T-cell (primary cell): ENCODE measurements around the gene KAZN. TPM values are rescaled to one million over a fixed set of nuclear protein-coding genes. Genes with fewer than 3 reads are reported as not detected.
A peak's percentile ranks its signal among the peaks of the same experiment; 100 is the strongest.

Experiments
- ATAC-seq, 4 experiments: fragments of 200-7000 bp in 3 of 4; fragments of 150-1000 bp in 1 of 4; cut with Tn5 transposase; replicated peaks in 1 of 4; 1 replicate in 3 of 4; 2 replicates in 1 of 4; pipeline ENCODE4 v1.10.0; 2021; ENCODE audit warnings: moderate library complexity in 3 of 4, mild to moderate bottlenecking in 2 of 4, moderate number of reproducible peaks in 1 of 4
- CTCF ChIA-PET, 2 donors: fragments of 300-600 bp; sonication (Branson Sonifier 250); formaldehyde crosslinking; loops; one replicate each; lab custom pipeline; 2022; ENCODE audit warnings: antibody characterized with exemption in 2 of 2; lab: Charles Lee
- POLR2A ChIA-PET, 2 donors: fragments of 300-600 bp; sonication (Branson Sonifier 250); formaldehyde crosslinking; loops; one replicate each; lab custom pipeline; 2022; ENCODE audit warnings: antibody characterized with exemption in 2 of 2; lab: Charles Lee
- DNase-seq, 35 experiments: peaks; one replicate each; pipeline versions ENCODE4 v3.0.0 to v3.0.0-alpha.2; 2013 to 2023
- H3K27ac ChIP-seq: one replicate; pipeline ENCODE4 v1.5.1; 2013; ENCODE audit warnings: low read length
- H3K27me3 ChIP-seq, 2 experiments: replicated peaks in 1 of 2; 1 replicate in 1 of 2; 2 replicates in 1 of 2; pipeline versions ENCODE4 v1.6.1 to v1.7.0; 2013; ENCODE audit warnings: low read length in 1 of 2, mixed read lengths in 1 of 2; ENCODE audit not compliant: control insufficient read depth in 2 of 2, insufficient read depth in 2 of 2; ENCODE audit errors: extremely low read depth in 1 of 2
- H3K36me3 ChIP-seq, 2 donors: 1 replicate in 1 of 2; 2 replicates in 1 of 2; pipeline versions ENCODE4 v1.6.1 to v1.7.0; 2013; ENCODE audit warnings: low read length in 1 of 2; ENCODE audit not compliant: control insufficient read depth in 2 of 2, insufficient read depth in 1 of 2; ENCODE audit errors: extremely low read depth in 1 of 2
- H3K4me1 ChIP-seq, 2 experiments: 1 replicate in 1 of 2; 2 replicates in 1 of 2; pipeline versions ENCODE4 v1.6.1 to v1.7.0; 2013; ENCODE audit warnings: low read length in 2 of 2, mixed read lengths in 1 of 2; ENCODE audit not compliant: insufficient read depth in 2 of 2, control insufficient read depth in 1 of 2; ENCODE audit errors: extremely low read depth in 1 of 2
- H3K4me3 ChIP-seq, 2 donors: 1 replicate in 1 of 2; 2 replicates in 1 of 2; pipeline versions ENCODE4 v1.5.1 to v1.7.0; 2013; ENCODE audit warnings: mild to moderate bottlenecking in 2 of 2, low read length in 1 of 2, moderate library complexity in 1 of 2; ENCODE audit not compliant: control insufficient read depth in 1 of 2; ENCODE audit errors: extremely low read depth in 1 of 2
- H3K9me3 ChIP-seq: 2 replicates; pipeline ENCODE4 v1.7.0; 2013
- H3K27ac Mint-ChIP-seq, 2 donors: one replicate each; pipeline ENCODE4 v1.8.0; 2020 to 2021; ENCODE audit warnings: mild to moderate bottlenecking in 2 of 2, mixed read lengths in 2 of 2
- H3K27me3 Mint-ChIP-seq, 2 donors: one replicate each; pipeline ENCODE4 v1.8.0; 2021 to 2022; ENCODE audit warnings: mixed read lengths in 2 of 2
- H3K36me3 Mint-ChIP-seq: one replicate; pipeline ENCODE4 v1.8.0; 2021; ENCODE audit warnings: mixed read lengths
- H3K4me1 Mint-ChIP-seq, 3 donors: one replicate each; pipeline ENCODE4 v1.8.0; 2020 to 2022; ENCODE audit warnings: mixed read lengths in 3 of 3, mild to moderate bottlenecking in 1 of 3
- H3K4me3 Mint-ChIP-seq, 3 donors: one replicate each; pipeline ENCODE4 v1.8.0; 2020 to 2022; ENCODE audit warnings: mild to moderate bottlenecking in 3 of 3, mixed read lengths in 3 of 3, moderate library complexity in 3 of 3
- H3K9me3 Mint-ChIP-seq, 3 donors: one replicate each; pipeline ENCODE4 v1.8.0; 2020 to 2022; ENCODE audit warnings: mixed read lengths in 3 of 3
- WGBS: methylation state at CpG from one replicate; pipeline ENCODE4 v1.1.5; 2013; ENCODE audit warnings: missing lambda C conversion rate; ENCODE audit not compliant: insufficient coverage; 5-methylcytosine and 5-hydroxymethylcytosine counted together
- total RNA-seq, 35 experiments: library from RNA in 6 of 35; stranded (reverse) in 6 of 35; fragments of 120-200 nt in 1 of 35; gene quantifications; one replicate each; pipeline versions ENCODE4 v1.2.1 to v1.2.4 and lab custom pipeline; 2013 to 2026

The KAZN gene
- total RNA-seq, 5 donors from 2014 or later (not counting 1 experiment from before 2014, with no cell fraction given): 0.18 to 0.58 (median 0.30) TPM

- Mint-ChIP-seq H3K27me3 (no peaks in the 10 kb centered on the region), H3K27ac (no peak overlapping the region), H3K4me3 (no peak overlapping the region), H3K36me3 (no peaks in the 10 kb centered on the region), H3K9me3 (no peaks in the 10 kb centered on the region), H3K4me1 (no peaks in the 10 kb centered on the region)
- Histone ChIP-seq H3K4me3 (no peak overlapping the region), H3K27me3 (peaks cover 0 to 20% of the 10 kb centered on the region in 2 experiments), H3K27ac (no peak overlapping the region), H3K4me1 (no peaks in the 10 kb centered on the region), H3K9me3 (no peaks in the 10 kb centered on the region), H3K36me3 (no peaks in the 10 kb centered on the region)
- DNase-seq (no peak), ATAC-seq (no peak)
- CTCF ChIA-PET: no interaction called here
- 64% methylated on average over 3 of the region's 5 CpGs for WGBS
- POLR2A ChIA-PET: no interaction called here
Observed at GRCh38 chr1:15023205-15023604, 424.7 kb downstream of the KAZN start.

GRCh38 chr1:15023976-15024375 is 425.5 kb downstream of the KAZN start:
- WGBS: 85% methylated on average over 8 of the region's 8 CpGs
- Histone ChIP-seq H3K9me3 (no peaks in the 10 kb centered on the region), H3K4me3 (no peak overlapping the region), H3K27me3 (peaks cover 0 to 21% of the 10 kb centered on the region in 2 experiments), H3K27ac (no peak overlapping the region), H3K4me1 (no peaks in the 10 kb centered on the region), H3K36me3 (no peaks in the 10 kb centered on the region)
- Mint-ChIP-seq H3K4me3 (no peak overlapping the region), H3K4me1 (no peaks in the 10 kb centered on the region), H3K27me3 (no peaks in the 10 kb centered on the region), H3K36me3 (no peaks in the 10 kb centered on the region), H3K9me3 (no peaks in the 10 kb centered on the region), H3K27ac (no peak overlapping the region)
- CTCF ChIA-PET: no interaction called here
- ATAC-seq: no peak
- DNase-seq: no peak
- POLR2A ChIA-PET: no interaction called here

- Mint-ChIP-seq H3K4me3 (no peak overlapping the region), H3K9me3 (no peaks in the 10 kb centered on the region), H3K27ac (no peak overlapping the region), H3K27me3 (peaks cover 3 to 4% of the 10 kb centered on the region in 2 donors), H3K4me1 (no peaks in the 10 kb centered on the region), H3K36me3 (no peaks in the 10 kb centered on the region)
- 71% methylated on average over 2 of the region's 4 CpGs for WGBS
- Histone ChIP-seq H3K27ac (no peak overlapping the region), H3K36me3 (no peaks in the 10 kb centered on the region), H3K4me1 (no peaks in the 10 kb centered on the region), H3K9me3 (no peaks in the 10 kb centered on the region), H3K4me3 (no peak overlapping the region), H3K27me3 (peaks cover 0 to 22% of the 10 kb centered on the region in 2 experiments)
- POLR2A ChIA-PET: no interaction called here
- CTCF ChIA-PET: no interaction called here
- ATAC-seq (no peak), DNase-seq (no peak)
Observed at GRCh38 chr1:15026117-15026489, 427.6 kb downstream of the KAZN start.

- DNase-seq: peak in 5 of 35 experiments; percentile 4 to 25 (median 6)
- Mint-ChIP-seq H3K4me3 (no peak overlapping the region), H3K27ac (no peak overlapping the region), H3K4me1 (no peaks in the 10 kb centered on the region), H3K9me3 (no peaks in the 10 kb centered on the region), H3K36me3 (no peaks in the 10 kb centered on the region), H3K27me3 (peaks cover 3 to 4% of the 10 kb centered on the region in 2 donors)
- POLR2A ChIA-PET: no interaction called here
- 79% methylated on average over 3 of the region's 12 CpGs for WGBS
- Histone ChIP-seq H3K4me1 (no peaks in the 10 kb centered on the region), H3K27me3 (peaks cover 0 to 16% of the 10 kb centered on the region in 2 experiments), H3K9me3 (no peaks in the 10 kb centered on the region), H3K36me3 (no peaks in the 10 kb centered on the region), H3K27ac (no peak overlapping the region), H3K4me3 (no peak overlapping the region)
- ATAC-seq: no peak
- CTCF ChIA-PET: no interaction called here
Observed at GRCh38 chr1:15027515-15027986, 429.1 kb downstream of the KAZN start.

- Mint-ChIP-seq H3K4me1 (no peaks in the 10 kb centered on the region), H3K27me3 (peaks cover 3 to 4% of the 10 kb centered on the region in 2 donors), H3K27ac (no peak overlapping the region), H3K4me3 (no peak overlapping the region), H3K9me3 (no peaks in the 10 kb centered on the region), H3K36me3 (no peaks in the 10 kb centered on the region)
- 80% methylated on average over 3 of the region's 6 CpGs for WGBS
- CTCF ChIA-PET: interaction anchor here (0.6 kb wide), 2 partner anchors 244 to 248 kb away, joined by 3 read pairs; no protein-coding TSS in a partner anchor
- no peaks in the 10 kb centered on the region for H3K4me1 ChIP-seq
- DNase-seq (no peak), ATAC-seq (no peak)
- POLR2A ChIA-PET: no interaction called here
- no peak overlapping the region for H3K4me3 ChIP-seq
- peaks cover 0 to 12% of the 10 kb centered on the region in 2 experiments for H3K27me3 ChIP-seq
- H3K36me3 ChIP-seq: no peaks in the 10 kb centered on the region
- H3K9me3 ChIP-seq: no peaks in the 10 kb centered on the region
- no peak overlapping the region for H3K27ac ChIP-seq
Observed at GRCh38 chr1:15028102-15028501, 429.6 kb downstream of the KAZN start.

- Mint-ChIP-seq H3K36me3 (no peaks in the 10 kb centered on the region), H3K27me3 (peaks cover 3 to 4% of the 10 kb centered on the region in 2 donors), H3K9me3 (no peaks in the 10 kb centered on the region), H3K4me1 (peaks cover 2 to 4% (median 3%) of the 10 kb centered on the region in 3 donors), H3K27ac (no peak overlapping the region), H3K4me3 (no peak overlapping the region)
- ChIA-PET POLR2A (interaction anchor here in 1 of 2 donors (0.6 kb wide), 1 partner anchor 1236 kb away, joined by 4 read pairs; no protein-coding TSS in a partner anchor), CTCF (interaction anchor here (0.6 kb wide), 2 partner anchors 244 to 409 kb away, joined by 3 to 5 read pairs; no protein-coding TSS in a partner anchor)
- peaks cover 0 to 10% of the 10 kb centered on the region in 2 experiments for H3K27me3 ChIP-seq
- no peak overlapping the region for H3K4me3 ChIP-seq
- H3K9me3 ChIP-seq: no peaks in the 10 kb centered on the region
- no peaks in the 10 kb centered on the region for H3K36me3 ChIP-seq
- no peak for DNase-seq
- no peak for ATAC-seq
- H3K27ac ChIP-seq: no peak overlapping the region
- H3K4me1 ChIP-seq: no peaks in the 10 kb centered on the region
- WGBS: 95% methylated on average over 5 of the region's 7 CpGs
Observed at GRCh38 chr1:15028616-15029015, 430.1 kb downstream of the KAZN start.
